ENCODE results near the gene SURF2. TPM values are rescaled to one million over a fixed set of nuclear protein-coding genes. Genes with fewer than 3 reads are reported as not detected.
"Not testable (repeated sequence)": the region's sequence is repeated elsewhere in the genome, so short reads cannot be mapped to it uniquely, and the experiment has no call there.

The SURF2 gene
- polyA plus RNA-seq, 1 donor from 2014 or later: 34.7 TPM

DNA sequence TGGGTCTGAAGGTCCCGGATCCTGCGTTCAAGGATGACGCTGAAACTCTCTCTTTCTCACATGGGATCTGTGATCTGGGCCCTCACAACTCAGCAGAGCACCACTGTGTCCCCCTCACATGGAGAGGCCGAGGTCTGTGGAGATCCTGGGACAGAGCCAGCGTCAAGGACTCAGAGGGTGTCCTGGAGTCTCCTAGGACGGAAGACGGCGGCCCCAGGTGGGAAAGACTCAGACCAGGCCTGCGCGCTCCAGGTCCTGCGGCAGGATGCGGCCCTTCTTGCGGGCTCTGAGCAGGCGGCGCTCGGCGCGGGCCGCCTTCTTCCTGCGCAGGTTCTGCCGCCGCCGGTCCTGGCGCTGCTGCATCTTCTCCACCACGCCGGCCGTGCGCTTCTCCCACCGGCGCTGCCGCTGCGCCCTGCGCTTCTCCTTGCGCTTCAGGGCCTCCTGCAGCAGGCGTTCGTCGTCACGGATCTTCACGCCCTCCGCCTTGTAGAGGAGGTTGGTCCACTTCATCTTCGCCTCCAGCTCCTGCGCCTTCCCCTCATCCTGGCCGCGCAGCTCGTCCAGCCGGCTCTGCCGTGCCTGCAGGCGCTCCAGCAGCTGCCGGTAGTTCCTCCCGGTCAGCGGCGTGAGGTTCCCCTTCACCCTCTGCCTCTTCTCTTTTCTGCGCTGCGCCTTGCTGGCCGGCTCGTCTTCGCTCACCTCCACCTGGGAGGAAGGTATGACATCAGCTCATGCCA lies 24.5 kb upstream of the SURF2 start:
- H3K4me3 Mint-ChIP-seq: no peak overlapping the region
- H3K27me3 Mint-ChIP-seq: no peaks in the 10 kb centered on the region
- no peak overlapping the region for H3K27ac Mint-ChIP-seq
- H3K36me3 Mint-ChIP-seq: peaks cover 4% of the 10 kb centered on the region
- H3K4me1 Mint-ChIP-seq: peaks cover 4 to 22% (median 20%) of the 10 kb centered on the region in 3 donors
- H3K9me3 Mint-ChIP-seq: no peaks in the 10 kb centered on the region

DNA sequence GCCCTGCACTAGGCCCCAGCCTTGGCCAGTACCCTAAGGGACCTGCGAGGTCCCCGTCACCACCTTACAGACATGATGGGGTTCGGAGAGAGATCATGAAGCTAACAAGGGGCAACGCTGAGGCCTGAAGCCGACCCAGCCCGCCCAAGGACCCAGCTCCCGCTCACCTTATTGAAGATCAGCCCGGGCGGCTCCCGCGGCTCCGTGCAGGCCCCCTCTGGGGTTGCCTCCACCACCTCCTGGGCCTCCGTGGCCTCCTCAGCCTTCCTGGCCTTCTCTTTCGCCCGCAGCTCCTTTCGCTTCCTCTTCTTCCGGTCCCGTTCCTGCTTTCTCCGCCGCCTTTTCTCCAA lies 24.0 kb upstream of the SURF2 start:
- Mint-ChIP-seq H3K4me3 (peak overlapping the region in 1 of 4 donors; percentile 20), H3K36me3 (peaks cover 2% of the 10 kb centered on the region), H3K9me3 (no peaks in the 10 kb centered on the region), H3K27me3 (no peaks in the 10 kb centered on the region), H3K4me1 (peaks cover 4 to 22% (median 20%) of the 10 kb centered on the region in 3 donors), H3K27ac (no peak overlapping the region)

DNA sequence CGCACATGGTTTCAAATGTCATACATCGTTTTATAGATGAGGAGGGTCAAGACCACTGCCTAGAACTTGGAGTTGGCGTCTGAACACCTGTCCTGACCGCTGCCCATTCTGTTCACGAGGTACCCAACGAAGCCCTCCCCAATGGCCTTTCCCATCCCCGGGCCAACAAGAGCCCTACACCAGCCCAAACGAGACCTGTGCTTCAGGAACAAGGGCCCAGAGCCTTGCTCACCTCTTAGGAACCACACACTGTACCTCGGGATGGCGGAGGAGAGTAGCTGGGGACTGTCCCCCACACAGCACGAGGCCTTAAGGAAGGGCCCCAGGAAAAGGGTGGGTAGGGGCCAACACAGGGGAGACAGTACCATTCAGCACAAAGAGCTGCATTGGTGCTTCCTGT lies 23.3 kb upstream of the SURF2 start:
- H3K9me3 Mint-ChIP-seq: no peaks in the 10 kb centered on the region
- H3K4me1 Mint-ChIP-seq: peaks cover 6 to 23% (median 20%) of the 10 kb centered on the region in 3 donors
- peaks cover 2% of the 10 kb centered on the region for H3K36me3 Mint-ChIP-seq
- H3K4me3 Mint-ChIP-seq: peak overlapping the region in 2 of 4 donors; percentile 20 to 75
- no peaks in the 10 kb centered on the region for H3K27me3 Mint-ChIP-seq
- H3K27ac Mint-ChIP-seq: no peak overlapping the region

DNA sequence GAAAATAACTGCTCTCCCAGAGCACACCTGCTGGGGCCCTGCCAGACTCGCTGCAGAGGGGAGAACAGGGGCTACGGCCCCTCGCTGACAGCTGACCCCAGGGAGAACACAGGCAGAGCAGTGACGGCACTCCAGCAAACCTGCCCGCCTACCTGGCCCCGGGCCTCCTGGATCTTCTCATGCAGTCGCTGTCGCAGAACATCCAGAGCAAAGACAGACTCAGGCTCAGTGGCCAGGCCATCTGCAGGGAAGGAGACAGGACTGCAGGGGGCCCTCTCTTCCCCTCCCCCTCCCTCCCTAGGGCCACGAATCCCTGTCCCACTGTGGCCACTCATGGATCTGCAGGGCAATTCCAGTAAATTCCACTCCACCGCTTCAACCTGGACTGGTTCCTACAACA lies 22.8 kb upstream of the SURF2 start:
- Mint-ChIP-seq H3K27me3 (no peaks in the 10 kb centered on the region), H3K4me3 (peak overlapping the region in 1 of 4 donors; percentile 20), H3K27ac (no peak overlapping the region), H3K36me3 (peaks cover 2% of the 10 kb centered on the region), H3K9me3 (no peaks in the 10 kb centered on the region), H3K4me1 (peaks cover 6 to 23% (median 20%) of the 10 kb centered on the region in 3 donors)

DNA sequence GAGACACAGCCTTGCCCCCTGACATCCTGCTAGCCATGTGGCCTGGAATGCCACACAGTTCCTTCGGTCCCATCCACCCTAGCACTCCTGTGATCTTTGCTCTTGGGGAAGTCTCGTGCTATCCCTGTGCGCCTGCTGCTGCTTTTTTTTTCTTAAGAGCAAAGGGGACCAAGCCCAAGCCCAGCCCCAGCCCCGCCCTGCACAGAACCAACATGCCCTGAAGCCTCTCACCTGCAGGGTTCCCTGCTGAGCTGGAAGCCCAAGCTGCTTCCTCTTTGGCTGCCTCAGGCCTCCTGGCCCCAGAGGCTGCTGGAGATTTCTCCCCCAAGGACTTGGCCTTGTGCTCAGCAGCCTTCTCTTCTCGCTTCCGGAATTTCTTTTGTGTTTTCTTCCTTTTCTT lies 22.2 kb upstream of the SURF2 start:
- Mint-ChIP-seq H3K27ac (no peak overlapping the region), H3K4me3 (peak overlapping the region in 1 of 4 donors; percentile 97), H3K4me1 (peaks cover 11 to 22% (median 20%) of the 10 kb centered on the region in 3 donors), H3K27me3 (no peaks in the 10 kb centered on the region), H3K9me3 (no peaks in the 10 kb centered on the region), H3K36me3 (peaks cover 5% of the 10 kb centered on the region)

DNA sequence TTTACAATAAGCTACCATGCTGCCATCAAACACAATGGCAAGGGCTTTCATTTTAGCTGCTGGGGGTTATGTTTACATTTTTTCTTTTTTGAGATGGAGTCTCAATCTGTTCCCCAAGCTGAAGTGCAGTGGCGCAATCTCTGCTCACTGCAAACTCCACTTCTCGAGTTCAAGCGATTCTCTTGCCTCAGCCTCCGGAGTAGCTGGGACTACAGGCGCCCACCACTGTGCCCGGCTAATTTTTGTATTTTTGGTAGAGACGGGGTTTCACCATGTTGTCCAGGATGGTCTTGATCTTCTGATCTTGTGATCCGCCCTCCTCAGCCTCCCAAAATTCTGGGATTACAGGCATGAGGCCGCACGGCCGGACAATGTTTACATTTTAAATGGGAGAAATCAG lies 21.5 kb upstream of the SURF2 start:
- H3K27me3 Mint-ChIP-seq, H3K36me3 Mint-ChIP-seq, H3K9me3 Mint-ChIP-seq: not testable (repeated sequence)
- Mint-ChIP-seq H3K4me3 (peak overlapping the region; percentile 97 to 99 (median 98)), H3K27ac (peak overlapping the region in 2 of 3 donors; percentile 80 to 89), H3K4me1 (peaks cover 17 to 25% (median 21%) of the 10 kb centered on the region in 3 donors)

DNA sequence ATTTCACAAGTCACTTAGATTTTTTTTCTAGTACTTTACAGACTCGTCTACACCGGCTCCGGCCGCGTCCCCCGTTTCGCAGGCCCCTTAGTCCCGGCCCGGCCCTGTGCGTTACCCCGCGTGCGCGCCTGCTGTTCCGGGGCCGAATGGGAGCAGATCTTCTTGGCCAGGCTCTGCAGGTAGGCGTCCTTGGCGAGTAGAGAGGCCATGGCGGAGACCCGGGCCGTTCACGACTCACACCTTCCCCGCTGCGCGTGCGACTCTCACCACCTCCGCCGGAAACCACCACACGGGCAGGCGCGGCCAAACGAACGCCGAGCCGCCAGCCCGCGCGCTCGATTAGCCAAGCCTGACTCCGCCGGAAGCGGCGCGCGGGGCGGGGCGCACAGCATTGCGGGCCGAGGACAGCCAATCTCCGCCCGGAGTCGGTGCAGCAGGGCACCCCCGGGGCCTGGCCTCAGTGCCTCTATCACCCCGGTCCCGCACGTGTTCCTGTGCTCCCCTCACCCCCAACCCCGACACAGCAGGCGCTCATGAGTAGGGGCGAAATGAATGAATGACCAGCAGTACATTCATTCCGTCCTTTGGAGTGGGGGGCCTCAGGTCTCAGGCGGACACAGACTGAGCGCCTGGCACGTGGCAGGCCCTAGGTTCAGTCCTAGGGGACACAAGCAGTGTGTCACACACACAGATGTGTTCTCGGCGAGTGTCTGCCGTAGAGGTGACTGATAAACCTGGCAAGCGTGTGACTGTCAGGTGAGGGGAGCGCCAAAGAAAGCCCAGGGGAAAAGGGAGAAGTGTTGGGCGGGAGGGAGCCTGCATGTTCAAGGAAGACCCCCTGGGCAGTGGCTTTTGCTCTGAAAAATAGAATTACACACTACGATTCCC lies 20.2 kb upstream of the SURF2 start, which contains the start of gene SURF6:
Gene SURF6, minus strand, starts transcription at position 265 of the 888 bp plus-strand sequence. Its CDS starts 56 bp downstream, at position 209.
- Mint-ChIP-seq H3K4me3 (peak within 1 kb of the TSS; percentile 97 to 99 (median 98)), H3K27me3 (no peaks in the 10 kb centered on the region), H3K36me3 (peaks cover 12% of the 10 kb centered on the region), H3K27ac (peak within 1 kb of the TSS; percentile 80 to 94 (median 89)), H3K9me3 (no peaks in the 10 kb centered on the region), H3K4me1 (peaks cover 29 to 34% (median 32%) of the 10 kb centered on the region in 3 donors)

DNA sequence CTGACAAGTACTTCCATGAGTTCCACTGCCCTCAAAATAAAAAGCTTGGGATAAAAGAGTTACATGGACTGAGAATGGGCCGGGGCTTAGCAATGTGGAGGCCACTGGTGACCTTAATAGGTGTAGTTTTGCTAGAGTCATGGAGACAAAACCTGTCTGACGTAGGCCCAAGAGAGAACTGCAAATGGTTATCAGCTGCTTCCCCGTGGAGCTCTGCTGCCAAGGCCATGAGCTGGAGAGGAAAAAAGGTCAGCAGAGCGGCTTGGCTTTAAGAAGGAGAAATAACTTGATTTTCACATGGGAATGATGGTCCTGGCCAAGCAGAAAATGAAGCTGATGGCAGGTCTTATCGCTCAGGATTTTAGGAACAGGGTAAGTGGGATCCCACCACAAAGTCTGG lies 16.7 kb upstream of the SURF2 start:
- peak overlapping the region in 3 of 4 donors; percentile 84 to 92 (median 85) for H3K4me3 Mint-ChIP-seq
- no peaks in the 10 kb centered on the region for H3K27me3 Mint-ChIP-seq
- H3K27ac Mint-ChIP-seq: peak overlapping the region; percentile 41 to 93 (median 80)
- H3K4me1 Mint-ChIP-seq: peaks cover 32 to 38% (median 36%) of the 10 kb centered on the region in 3 donors
- no peaks in the 10 kb centered on the region for H3K9me3 Mint-ChIP-seq
- H3K36me3 Mint-ChIP-seq: peaks cover 13% of the 10 kb centered on the region

DNA sequence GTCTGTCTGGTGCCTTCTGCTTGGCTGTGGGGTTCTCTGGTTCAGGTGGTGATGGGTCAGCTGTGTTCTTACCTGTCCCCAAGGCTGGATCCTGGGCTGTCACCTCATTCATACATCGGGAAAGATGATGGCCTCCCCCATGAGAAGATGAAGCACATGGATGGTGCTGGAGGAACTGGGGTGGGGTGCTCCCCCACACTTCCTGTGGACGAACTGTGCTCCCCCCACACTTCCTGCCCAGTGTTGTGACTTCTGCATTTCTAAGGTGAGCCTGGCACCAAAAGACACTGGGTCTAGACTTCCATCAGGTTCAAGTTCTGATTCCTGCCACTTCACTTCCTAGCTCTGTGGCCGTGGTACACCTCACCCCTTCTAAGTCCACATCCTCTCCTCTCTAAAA lies 16.1 kb upstream of the SURF2 start:
- H3K36me3 Mint-ChIP-seq: peaks cover 13% of the 10 kb centered on the region
- H3K27me3 Mint-ChIP-seq: no peaks in the 10 kb centered on the region
- H3K9me3 Mint-ChIP-seq: no peaks in the 10 kb centered on the region
- H3K27ac Mint-ChIP-seq: peak overlapping the region; percentile 80 to 93 (median 89)
- peaks cover 29 to 36% (median 36%) of the 10 kb centered on the region in 3 donors for H3K4me1 Mint-ChIP-seq
- H3K4me3 Mint-ChIP-seq: peak overlapping the region; percentile 59 to 92 (median 82)

DNA sequence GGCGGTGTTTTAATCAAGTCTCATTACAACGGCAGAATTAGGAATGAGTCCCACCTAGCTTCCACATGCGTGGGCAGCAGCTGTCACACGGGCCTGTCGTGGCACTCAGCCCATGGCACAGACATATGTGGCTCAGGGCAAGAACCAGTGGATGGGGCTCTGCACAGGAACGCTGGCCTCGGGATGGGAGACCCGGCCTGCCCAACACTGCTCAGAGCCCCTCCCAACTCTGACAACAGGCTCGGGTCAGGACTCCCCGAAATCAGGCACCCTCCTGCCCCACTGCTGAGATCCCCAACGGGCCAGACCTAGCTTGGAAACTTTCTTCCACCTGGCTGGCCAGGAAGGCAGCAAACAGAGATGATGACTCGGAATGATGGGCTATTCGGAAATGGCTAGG lies 15.4 kb upstream of the SURF2 start:
- no peaks in the 10 kb centered on the region for H3K9me3 Mint-ChIP-seq
- peaks cover 13% of the 10 kb centered on the region for H3K36me3 Mint-ChIP-seq
- H3K4me1 Mint-ChIP-seq: peaks cover 22 to 34% (median 33%) of the 10 kb centered on the region in 3 donors
- H3K27ac Mint-ChIP-seq: peak overlapping the region; percentile 14 to 93 (median 89)
- peak overlapping the region; percentile 32 to 92 (median 72) for H3K4me3 Mint-ChIP-seq
- no peaks in the 10 kb centered on the region for H3K27me3 Mint-ChIP-seq

DNA sequence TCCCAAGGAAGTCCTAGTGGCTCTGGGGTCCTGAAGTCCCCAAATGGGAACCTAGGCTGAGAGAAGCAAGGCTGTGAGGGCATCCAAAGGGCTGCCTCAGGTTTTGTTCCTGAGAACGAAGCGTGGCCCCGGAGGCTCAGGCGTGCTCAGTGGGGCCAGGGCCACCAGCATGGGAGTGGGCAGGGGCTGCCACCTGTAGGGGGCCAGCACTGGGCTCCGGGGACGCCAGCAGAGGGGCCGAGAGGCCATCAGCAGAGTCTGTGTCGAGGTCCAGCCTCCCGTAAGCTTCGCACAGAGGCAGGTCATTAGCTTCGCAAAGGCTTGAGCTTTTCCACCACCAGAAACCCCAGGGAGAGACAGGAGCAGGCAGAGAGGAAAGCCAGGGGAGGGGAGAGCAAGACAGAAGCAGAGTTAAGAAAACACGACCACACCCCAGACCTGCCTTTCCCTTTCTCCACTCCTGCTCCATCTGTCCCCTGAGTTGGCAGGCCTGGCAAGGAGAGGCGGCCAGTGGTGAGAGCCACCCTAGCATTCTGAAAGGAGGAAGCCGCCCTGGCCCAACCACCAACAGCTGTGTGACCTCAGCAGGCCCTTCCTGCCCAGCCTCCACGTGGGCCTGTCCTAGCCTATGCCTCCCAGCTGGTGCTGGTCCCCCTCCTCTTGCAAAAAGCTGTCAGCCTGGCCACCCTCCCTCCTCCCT lies 14.8 kb upstream of the SURF2 start:
- Mint-ChIP-seq H3K9me3 (no peaks in the 10 kb centered on the region), H3K27ac (peak overlapping the region in 2 of 3 donors; percentile 25 to 93), H3K4me3 (peak overlapping the region in 2 of 4 donors; percentile 83 to 92), H3K4me1 (peaks cover 17 to 38% (median 34%) of the 10 kb centered on the region in 3 donors), H3K27me3 (no peaks in the 10 kb centered on the region), H3K36me3 (peaks cover 13% of the 10 kb centered on the region)

DNA sequence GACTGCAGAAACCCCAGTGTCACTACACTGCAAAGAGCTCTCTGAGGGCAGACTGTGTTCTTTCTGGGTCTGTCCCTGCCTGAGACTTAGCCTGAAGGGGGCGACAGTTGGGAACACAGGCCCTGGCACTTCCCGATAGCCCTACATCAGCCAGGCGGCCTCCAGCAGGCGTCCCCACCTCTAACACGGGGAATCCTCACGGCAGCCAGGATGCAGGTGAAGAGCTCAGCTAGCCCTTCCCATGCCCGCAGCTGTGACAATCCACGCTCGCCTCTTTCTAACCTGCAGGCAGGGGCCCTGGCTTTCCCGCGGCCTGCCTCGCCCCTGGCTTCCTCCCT lies 14.3 kb upstream of the SURF2 start:
- peak overlapping the region in 3 of 4 donors; percentile 58 to 83 (median 59) for H3K4me3 Mint-ChIP-seq
- peaks cover 13% of the 10 kb centered on the region for H3K36me3 Mint-ChIP-seq
- no peaks in the 10 kb centered on the region for H3K9me3 Mint-ChIP-seq
- H3K4me1 Mint-ChIP-seq: peaks cover 17 to 43% (median 40%) of the 10 kb centered on the region in 3 donors
- peak overlapping the region in 2 of 3 donors; percentile 25 to 93 for H3K27ac Mint-ChIP-seq
- no peaks in the 10 kb centered on the region for H3K27me3 Mint-ChIP-seq

DNA sequence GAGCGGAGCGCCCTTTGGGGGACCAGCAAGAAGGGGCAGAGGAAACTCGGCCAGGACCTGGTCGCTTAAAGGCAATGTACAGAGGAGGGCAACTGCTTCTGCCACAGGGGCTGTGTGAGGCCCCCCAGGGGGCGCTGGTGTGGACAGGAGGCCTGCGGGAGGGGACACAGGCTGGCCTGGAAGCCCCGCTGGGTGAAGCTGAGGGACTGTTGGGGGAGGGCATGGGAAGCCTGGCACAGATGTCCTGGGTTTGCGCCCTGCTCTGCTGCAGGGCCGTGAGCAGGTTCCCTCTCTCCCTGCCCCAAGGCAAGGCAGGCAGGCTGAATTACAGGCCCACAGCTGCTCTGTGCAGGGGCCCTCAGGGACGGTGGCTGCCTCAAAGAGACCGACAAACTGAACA lies 13.8 kb upstream of the SURF2 start:
- Mint-ChIP-seq H3K27me3 (no peaks in the 10 kb centered on the region), H3K4me1 (peaks cover 17 to 45% (median 41%) of the 10 kb centered on the region in 3 donors), H3K27ac (no peak overlapping the region), H3K4me3 (peak overlapping the region in 2 of 4 donors; percentile 27 to 58), H3K36me3 (peaks cover 13% of the 10 kb centered on the region), H3K9me3 (no peaks in the 10 kb centered on the region)

DNA sequence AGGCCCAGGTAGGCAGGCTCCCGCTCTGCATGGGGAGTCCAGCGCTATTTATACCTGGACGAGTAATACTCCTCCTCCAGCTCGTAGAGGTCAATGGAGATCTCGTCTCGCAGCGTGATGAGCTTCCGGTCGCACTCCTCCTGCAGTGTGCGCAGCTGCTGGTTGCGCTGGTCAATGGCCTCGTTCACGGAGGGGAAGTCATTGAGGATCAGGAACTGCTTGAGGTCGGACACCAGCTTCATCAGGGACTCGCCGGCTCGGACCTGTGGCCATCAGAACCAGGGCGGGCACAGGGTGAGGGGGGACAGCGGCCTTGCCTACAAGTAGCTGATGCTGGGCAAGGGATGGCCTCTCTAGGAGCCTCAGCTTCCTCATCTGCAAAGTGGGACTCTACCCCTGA lies 12.3 kb upstream of the SURF2 start:
- Mint-ChIP-seq H3K4me3 (peak overlapping the region in 2 of 4 donors; percentile 58 to 81), H3K4me1 (peaks cover 28 to 51% (median 43%) of the 10 kb centered on the region in 3 donors)

More for the DNA sequence above, 12.3 kb upstream of the SURF2 start:
- Mint-ChIP-seq H3K27me3 (no peaks in the 10 kb centered on the region), H3K27ac (no peak overlapping the region), H3K36me3 (peaks cover 13% of the 10 kb centered on the region), H3K9me3 (no peaks in the 10 kb centered on the region)
